Prostate gland (tissue), 2 donors: ENCODE results near the gene ZFHX2.

Source experiments
- CTCF ChIP-seq, 4 experiments: fragments of 200-600 bp in 2 of 4; fragments of 450-650 bp in 2 of 4; sonication (generic) in 2 of 4; IDR thresholded peaks; 1 replicate in 3 of 4; 2 replicates in 1 of 4; pipeline ENCODE4 v1.5.1; 2016 to 2019; ENCODE audit warnings: antibody characterized with exemption in 4 of 4, mild to moderate bottlenecking in 2 of 4, moderate library complexity in 2 of 4
- POLR2A ChIP-seq: fragments of 450-650 bp; IDR thresholded peaks from one replicate; pipeline ENCODE4 v1.6.1; 2016; ENCODE audit warnings: antibody characterized with exemption, mild to moderate bottlenecking

GRCh38 chr14:23537351-23538049 lies 14.1 kb downstream of the ZFHX2 start:
- TF ChIP-seq CTCF (IDR thresholded peaks at IDR 0.05) (no peak), POLR2A (no peak)
